C4-2B (cell line): ENCODE measurements around the gene DNAH8.

ENCODE experiments used
- ZFX ChIP-seq: fragments of 450-650 bp; IDR thresholded peaks from 2 replicates; pipeline ENCODE4 v1.6.1; 2017
- TF ChIP-seq, protein P1 (sequence below): fragments of 450-650 bp; conservative IDR thresholded peaks from 2 replicates; pipeline ENCODE4 v1.5.1; 2017; ENCODE audit warnings: mild to moderate bottlenecking

DNA sequence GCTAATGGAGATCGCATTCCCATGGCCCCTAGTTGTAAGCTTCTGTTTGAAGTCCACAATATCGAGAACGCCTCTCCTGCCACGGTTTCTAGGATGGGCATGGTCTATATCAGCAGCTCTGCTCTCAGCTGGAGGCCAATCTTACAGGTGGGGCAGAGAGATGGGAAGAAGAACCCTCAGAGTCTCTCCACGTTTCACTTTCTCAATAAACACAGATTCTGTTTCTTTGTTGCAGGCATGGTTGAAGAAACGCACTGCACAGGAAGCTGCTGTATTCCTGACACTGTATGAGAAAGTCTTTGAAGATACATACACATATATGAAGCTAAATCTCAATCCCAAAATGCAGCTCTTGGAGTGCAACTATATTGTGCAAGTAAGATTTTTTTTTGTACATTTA lies 157.9 kb downstream of the DNAH8 start:
- TF ChIP-seq, protein P1, sequence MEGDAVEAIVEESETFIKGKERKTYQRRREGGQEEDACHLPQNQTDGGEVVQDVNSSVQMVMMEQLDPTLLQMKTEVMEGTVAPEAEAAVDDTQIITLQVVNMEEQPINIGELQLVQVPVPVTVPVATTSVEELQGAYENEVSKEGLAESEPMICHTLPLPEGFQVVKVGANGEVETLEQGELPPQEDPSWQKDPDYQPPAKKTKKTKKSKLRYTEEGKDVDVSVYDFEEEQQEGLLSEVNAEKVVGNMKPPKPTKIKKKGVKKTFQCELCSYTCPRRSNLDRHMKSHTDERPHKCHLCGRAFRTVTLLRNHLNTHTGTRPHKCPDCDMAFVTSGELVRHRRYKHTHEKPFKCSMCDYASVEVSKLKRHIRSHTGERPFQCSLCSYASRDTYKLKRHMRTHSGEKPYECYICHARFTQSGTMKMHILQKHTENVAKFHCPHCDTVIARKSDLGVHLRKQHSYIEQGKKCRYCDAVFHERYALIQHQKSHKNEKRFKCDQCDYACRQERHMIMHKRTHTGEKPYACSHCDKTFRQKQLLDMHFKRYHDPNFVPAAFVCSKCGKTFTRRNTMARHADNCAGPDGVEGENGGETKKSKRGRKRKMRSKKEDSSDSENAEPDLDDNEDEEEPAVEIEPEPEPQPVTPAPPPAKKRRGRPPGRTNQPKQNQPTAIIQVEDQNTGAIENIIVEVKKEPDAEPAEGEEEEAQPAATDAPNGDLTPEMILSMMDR = no peak
- no peak for TF ChIP-seq ZFX
